A549 treated with CpdA at 1 μM for 4 hours (cell line): Measurements from ENCODE around the gene CPO. TPM values are rescaled to one million over a fixed set of nuclear protein-coding genes. Genes with fewer than 3 reads are reported as not detected.

Experiments
- total RNA-seq: library from RNA; stranded (reverse); fragments of 200-300 nt; extraction: Qiagen RNA extraction; gene quantifications from 5 replicates; pipeline ENCODE4 v1.2.3, GENCODE V29; 2022; ENCODE audit warnings: low read depth

The CPO gene, protein sequence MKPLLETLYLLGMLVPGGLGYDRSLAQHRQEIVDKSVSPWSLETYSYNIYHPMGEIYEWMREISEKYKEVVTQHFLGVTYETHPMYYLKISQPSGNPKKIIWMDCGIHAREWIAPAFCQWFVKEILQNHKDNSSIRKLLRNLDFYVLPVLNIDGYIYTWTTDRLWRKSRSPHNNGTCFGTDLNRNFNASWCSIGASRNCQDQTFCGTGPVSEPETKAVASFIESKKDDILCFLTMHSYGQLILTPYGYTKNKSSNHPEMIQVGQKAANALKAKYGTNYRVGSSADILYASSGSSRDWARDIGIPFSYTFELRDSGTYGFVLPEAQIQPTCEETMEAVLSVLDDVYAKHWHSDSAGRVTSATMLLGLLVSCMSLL
- total RNA-seq: 0.13 TPM in 1 of 5 replicates, not detected in the others

DNA sequence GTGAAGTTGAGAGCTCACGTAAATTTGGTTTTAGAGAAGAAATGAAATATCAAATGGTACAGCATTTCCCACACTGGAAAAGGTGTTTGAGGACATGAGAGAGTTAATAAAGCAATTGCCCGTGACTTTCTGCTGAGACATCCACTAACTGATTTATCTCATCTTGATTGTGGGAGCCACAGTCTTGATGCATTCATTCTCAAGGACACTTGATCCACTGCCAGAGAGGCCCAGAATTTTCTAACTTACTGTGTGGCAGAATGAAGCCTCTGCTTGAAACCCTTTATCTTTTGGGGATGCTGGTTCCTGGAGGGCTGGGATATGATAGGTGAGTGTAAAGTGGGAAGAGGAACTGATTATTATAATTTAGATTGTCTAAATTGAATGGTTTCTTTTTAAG is at the start of gene CPO:
CPO (plus strand) TSS at position 179 of the 400 bp plus-strand sequence; CDS start at position 261, 82 bp downstream.

Other genes starting within 250 kb of the CPO start
- not detected in 5 replicates for gene DYTN, start 221.1 kb upstream of the CPO start, total RNA-seq
- gene MDH1B, start 174.2 kb upstream of the CPO start, total RNA-seq: 1.6 to 3.3 TPM (median 1.8 TPM) in 5 replicates
- gene FASTKD2, start 173.9 kb upstream of the CPO start, total RNA-seq: 32.1 to 41.6 TPM (median 33.4 TPM) in 5 replicates
- gene KLF7, start 226.4 kb downstream of the CPO start, total RNA-seq: 13.7 to 28.4 TPM (median 23.7 TPM) in 5 replicates